Glutamatergic neuron (in vitro differentiated cells): ENCODE results near the gene MTCH1. TPM values are rescaled to one million over a fixed set of nuclear protein-coding genes. Genes with fewer than 3 reads are reported as not detected.
A peak's percentile ranks its signal among the peaks of the same experiment; 100 is the strongest.

Experiments
- DNase-seq: peaks from one replicate; pipeline ENCODE4 v3.0.0; 2022
- H3K27ac Mint-ChIP-seq: one replicate; pipeline ENCODE4 v1.8.0; 2020; ENCODE audit warnings: mild to moderate bottlenecking, mixed read lengths, inconsistent platforms; ENCODE audit not compliant: unreplicated experiment
- H3K27me3 Mint-ChIP-seq: one replicate; pipeline ENCODE4 v1.8.0; 2020; ENCODE audit warnings: mild to moderate bottlenecking, moderate library complexity, mixed read lengths, inconsistent platforms; ENCODE audit not compliant: unreplicated experiment
- H3K36me3 Mint-ChIP-seq: one replicate; pipeline ENCODE4 v1.8.0; 2020; ENCODE audit warnings: mild to moderate bottlenecking, mixed read lengths, inconsistent platforms; ENCODE audit not compliant: unreplicated experiment
- H3K4me1 Mint-ChIP-seq: one replicate; pipeline ENCODE4 v1.8.0; 2020; ENCODE audit warnings: mild to moderate bottlenecking, low read depth, mixed read lengths, inconsistent platforms; ENCODE audit not compliant: unreplicated experiment
- H3K4me3 Mint-ChIP-seq: one replicate; pipeline ENCODE4 v1.8.0; 2020; ENCODE audit warnings: mild to moderate bottlenecking, mixed read lengths, inconsistent platforms; ENCODE audit not compliant: unreplicated experiment
- H3K9me3 Mint-ChIP-seq: one replicate; pipeline ENCODE4 v1.8.0; 2020; ENCODE audit warnings: mild to moderate bottlenecking, moderate library complexity, mixed read lengths, inconsistent platforms; ENCODE audit not compliant: unreplicated experiment
- CTCF ChIP-seq: fragments of 200-600 bp; sonication (generic); IDR thresholded peaks from one replicate; pipeline ENCODE4 v1.5.0; 2021; ENCODE audit not compliant: partially characterized antibody, unreplicated experiment
- long read RNA-seq: library from polyadenylated mRNA; unstranded; transcript quantifications from one replicate; pipeline ENCODE4 v2.0.0, GENCODE V29; 2020; ENCODE audit not compliant: unreplicated experiment
- total RNA-seq: library from RNA; stranded (reverse); fragmentation: NEBNext Ultra II Directional; extraction: Animal tissue kit (Norgen Biotek cat#: 25700); gene quantifications from one replicate; pipeline ENCODE4 v1.2.1, GENCODE V29; 2021; ENCODE audit not compliant: unreplicated experiment

MTCH1 gene
- 179 TPM for total RNA-seq
- long read RNA-seq, transcript MTCH1-201 (12 exons, 2,006 nt), result minor isoform, 135 of 358 reads
- long read RNA-seq, transcript MTCH1-202 (12 exons, 2,057 nt), result major isoform, 187 of 358 reads
- long read RNA-seq, partial matches to known transcripts, result 6 of 358 reads
- long read RNA-seq, other reads (novel, unspliced or antisense), result 29 of 358 reads

GRCh38 chr6:36985808-36986703 is at the start of gene MTCH1:
Gene MTCH1, minus strand, starts transcription at chr6:36986196. Its CDS starts 23 bp downstream, at chr6:36986173.
- Mint-ChIP-seq H3K4me1 (peaks cover 13% of the 10 kb centered on the region), H3K9me3 (peaks cover 4% of the 10 kb centered on the region), H3K4me3 (peak within 1 kb of the TSS; percentile 93), H3K27me3 (peaks cover 7% of the 10 kb centered on the region), H3K36me3 (no peaks in the 10 kb centered on the region), H3K27ac (peak within 1 kb of the TSS; percentile 97)
- peak; percentile 90 for DNase-seq
- TF ChIP-seq CTCF, result no peak

GRCh38 chr6:37033819-37034795 is 48.1 kb upstream of the MTCH1 start:
- H3K27me3 Mint-ChIP-seq, result peaks cover 1% of the 10 kb centered on the region
- peaks cover 3% of the 10 kb centered on the region for H3K4me1 Mint-ChIP-seq
- peaks cover 2% of the 10 kb centered on the region for H3K9me3 Mint-ChIP-seq
- no peak for TF ChIP-seq CTCF
- H3K36me3 Mint-ChIP-seq, result peaks cover 4% of the 10 kb centered on the region
- DNase-seq, result no peak
- no peak overlapping the region for H3K27ac Mint-ChIP-seq
- no peak overlapping the region for H3K4me3 Mint-ChIP-seq

- peaks cover 3% of the 10 kb centered on the region for H3K27me3 Mint-ChIP-seq
- no peak overlapping the region for H3K4me3 Mint-ChIP-seq
- H3K27ac Mint-ChIP-seq, result peak overlapping the region; percentile 4
- H3K4me1 Mint-ChIP-seq, result no peaks in the 10 kb centered on the region
- peaks cover 4% of the 10 kb centered on the region for H3K36me3 Mint-ChIP-seq
- H3K9me3 Mint-ChIP-seq, result peaks cover 2% of the 10 kb centered on the region
- no peak for DNase-seq
- TF ChIP-seq CTCF, result no peak
Observed at GRCh38 chr6:37033255-37033654, 47.3 kb upstream of the MTCH1 start.

- H3K4me1 Mint-ChIP-seq, result no peaks in the 10 kb centered on the region
- no peak for TF ChIP-seq CTCF
- peaks cover 2% of the 10 kb centered on the region for H3K9me3 Mint-ChIP-seq
- H3K36me3 Mint-ChIP-seq, result peaks cover 4% of the 10 kb centered on the region
- peak overlapping the region; percentile 55 for H3K4me3 Mint-ChIP-seq
- peak overlapping the region; percentile 70 for H3K27ac Mint-ChIP-seq
- no peak for DNase-seq
- peaks cover 3% of the 10 kb centered on the region for H3K27me3 Mint-ChIP-seq
Observed at GRCh38 chr6:37032239-37032638, 46.2 kb upstream of the MTCH1 start.
